Ishikawa (cell line): Measurements from ENCODE around the gene BIN1.

ENCODE experiments used
- CEBPB ChIP-seq: IDR thresholded peaks from 2 replicates; pipeline ENCODE4 v1.6.1; 2012
- EGR1 ChIP-seq: IDR thresholded peaks from 2 replicates; pipeline ENCODE4 v1.6.1; 2012
- EP300 ChIP-seq: IDR thresholded peaks from 2 replicates; pipeline ENCODE4 v1.6.1; 2012; ENCODE audit warnings: borderline replicate concordance
- FOXM1 ChIP-seq: IDR thresholded peaks from 2 replicates; pipeline ENCODE4 v1.6.1; 2012; ENCODE audit warnings: low read depth, borderline replicate concordance
- MAX ChIP-seq: IDR thresholded peaks from 2 replicates; pipeline ENCODE4 v1.6.1; 2012
- RAD21 ChIP-seq: IDR thresholded peaks from 2 replicates; pipeline ENCODE4 v1.6.1; 2012; ENCODE audit warnings: low read depth
- REST ChIP-seq: IDR thresholded peaks from 2 replicates; pipeline ENCODE4 v1.6.1; 2012; ENCODE audit warnings: low read depth, mild to moderate bottlenecking
- TAF1 ChIP-seq: IDR thresholded peaks from 2 replicates; pipeline ENCODE4 v1.6.1; 2012; ENCODE audit warnings: low read depth, mild to moderate bottlenecking
- TCF12 ChIP-seq: IDR thresholded peaks from 2 replicates; pipeline ENCODE4 v1.6.1; 2012; ENCODE audit warnings: low read depth
- TEAD4 ChIP-seq: IDR thresholded peaks from 2 replicates; pipeline ENCODE4 v1.6.1; 2012

GRCh38 chr2:127069536-127069935 is 37.4 kb downstream of the BIN1 start:
- TF ChIP-seq EP300 (no peak), MAX (no peak), RAD21 (no peak), EGR1 (no peak), TCF12 (no peak), CEBPB (no peak), FOXM1 (no peak), TEAD4 (no peak), REST (no peak), TAF1 (no peak)
